Stimulated activated CD8-positive, alpha-beta memory T cell treated with anti-CD3 and anti-CD28 coated beads, Interleukin-4, amount 100 ng/mL, for 4 hours (primary cell): ENCODE data around the gene SLC24A1.
"Not testable (repeated sequence)": the region's sequence is repeated elsewhere in the genome, so short reads cannot be mapped to it uniquely, and the experiment has no call there.

Experiments
- DNase-seq, 2 donors: peaks; one replicate each; pipeline ENCODE4 v3.0.0-alpha.2; 2020; ENCODE audit warnings: low read depth in 2 of 2, low spot score in 1 of 2

The SLC24A1 gene

DNA sequence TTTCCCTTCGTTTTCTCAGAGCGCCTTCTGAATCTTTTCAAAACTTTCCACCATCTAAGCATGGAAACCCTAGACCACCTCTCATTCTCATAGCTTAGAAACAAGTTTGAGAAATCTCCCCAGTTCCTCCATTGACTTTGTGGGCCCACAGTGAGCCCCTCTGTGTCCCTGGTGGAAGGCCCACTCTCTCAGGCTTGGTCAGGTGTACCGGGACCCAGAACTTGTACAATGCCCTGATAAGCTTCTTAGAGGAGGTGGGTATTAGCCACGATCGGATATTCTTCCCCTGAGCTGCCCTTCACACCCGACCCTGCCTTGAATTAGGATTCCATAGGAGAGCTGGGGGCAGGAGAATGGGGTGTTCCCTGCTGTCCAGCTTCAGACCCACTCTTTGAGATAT lies at the start of gene SLC24A1:
Gene SLC24A1 (plus strand): TSS at position 301 of the 400 bp plus-strand sequence. CDS start 2,143 bp downstream, outside the sequence.
- no peak for DNase-seq

DNA sequence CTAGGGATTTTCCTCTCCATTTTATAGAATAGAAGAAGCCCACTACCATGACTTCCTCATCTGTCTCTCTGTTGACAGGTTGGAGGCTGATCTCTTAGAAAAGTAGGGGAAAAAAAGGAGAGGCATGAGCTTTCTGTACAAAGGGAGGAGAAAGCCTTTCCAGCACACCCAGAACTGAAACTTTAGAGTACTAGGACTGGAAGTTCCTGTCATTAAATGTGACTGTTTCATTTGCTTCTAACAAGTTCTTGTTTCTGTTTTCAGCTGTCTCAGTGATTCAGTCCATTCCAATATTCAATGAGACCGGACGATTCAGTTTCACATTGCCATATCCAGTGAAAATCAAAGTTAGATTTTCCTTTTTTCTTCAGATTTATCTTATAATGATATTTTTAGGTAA lies 49.8 kb upstream of the SLC24A1 start:
- no peak for DNase-seq

DNA sequence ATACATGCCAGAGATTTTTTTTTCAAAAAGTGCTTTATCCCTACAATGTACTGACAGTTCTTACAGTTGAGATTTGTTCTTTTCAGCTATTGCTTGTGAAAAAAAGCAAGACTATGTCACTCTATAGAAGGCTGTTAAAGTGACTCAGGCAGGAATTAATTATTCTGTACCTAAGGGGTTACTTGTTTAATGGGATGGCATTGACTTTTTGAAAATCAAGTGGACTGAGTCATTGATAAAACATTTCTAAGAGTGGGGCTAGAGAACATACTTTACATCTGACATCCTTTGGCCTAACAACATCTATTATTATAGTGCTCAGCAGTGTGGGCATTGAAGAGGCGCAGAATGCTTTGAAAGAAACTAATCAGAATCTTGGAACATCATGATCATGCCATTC lies 45.1 kb upstream of the SLC24A1 start:
- no peak for DNase-seq

DNA sequence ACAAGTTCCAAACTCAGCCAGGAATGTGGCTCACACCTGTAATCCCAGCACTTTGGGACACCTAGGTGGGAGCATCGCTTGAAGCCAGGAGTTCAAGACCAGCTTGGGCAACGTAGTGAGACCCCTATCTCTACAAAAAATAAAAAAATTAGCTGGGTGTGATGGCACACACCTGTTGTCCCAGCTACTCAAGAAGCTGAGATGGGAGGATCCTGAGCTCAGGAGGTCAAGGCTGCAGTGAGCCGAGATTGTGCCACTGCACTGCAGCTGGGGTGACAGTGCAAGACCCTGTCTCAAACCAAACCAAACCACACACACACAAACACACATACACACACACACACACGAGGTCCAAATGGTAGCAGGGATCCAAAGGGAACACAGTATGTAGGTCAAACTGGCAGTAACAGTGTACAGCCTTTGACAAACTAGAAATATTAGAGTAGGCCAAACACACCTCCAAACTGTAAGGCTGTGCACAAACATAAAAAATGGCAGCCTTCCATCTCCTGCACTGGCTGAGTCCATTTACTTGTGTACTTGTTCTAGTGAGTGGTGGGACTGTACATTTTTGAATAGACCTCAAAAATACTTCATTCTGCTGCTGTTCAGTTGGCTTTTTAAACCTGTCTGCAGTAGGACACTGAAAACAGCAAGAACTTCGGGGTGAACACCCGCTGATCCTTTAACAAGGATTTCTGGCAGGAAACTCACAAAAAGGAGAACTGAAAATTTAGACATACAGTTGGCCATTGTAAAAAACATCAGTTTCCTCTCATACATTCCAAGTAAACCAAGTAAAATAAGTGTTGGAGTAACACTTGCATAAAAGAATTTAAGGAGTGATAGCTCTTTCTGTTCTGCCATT lies 44.4 kb upstream of the SLC24A1 start:
- no peak for DNase-seq

DNA sequence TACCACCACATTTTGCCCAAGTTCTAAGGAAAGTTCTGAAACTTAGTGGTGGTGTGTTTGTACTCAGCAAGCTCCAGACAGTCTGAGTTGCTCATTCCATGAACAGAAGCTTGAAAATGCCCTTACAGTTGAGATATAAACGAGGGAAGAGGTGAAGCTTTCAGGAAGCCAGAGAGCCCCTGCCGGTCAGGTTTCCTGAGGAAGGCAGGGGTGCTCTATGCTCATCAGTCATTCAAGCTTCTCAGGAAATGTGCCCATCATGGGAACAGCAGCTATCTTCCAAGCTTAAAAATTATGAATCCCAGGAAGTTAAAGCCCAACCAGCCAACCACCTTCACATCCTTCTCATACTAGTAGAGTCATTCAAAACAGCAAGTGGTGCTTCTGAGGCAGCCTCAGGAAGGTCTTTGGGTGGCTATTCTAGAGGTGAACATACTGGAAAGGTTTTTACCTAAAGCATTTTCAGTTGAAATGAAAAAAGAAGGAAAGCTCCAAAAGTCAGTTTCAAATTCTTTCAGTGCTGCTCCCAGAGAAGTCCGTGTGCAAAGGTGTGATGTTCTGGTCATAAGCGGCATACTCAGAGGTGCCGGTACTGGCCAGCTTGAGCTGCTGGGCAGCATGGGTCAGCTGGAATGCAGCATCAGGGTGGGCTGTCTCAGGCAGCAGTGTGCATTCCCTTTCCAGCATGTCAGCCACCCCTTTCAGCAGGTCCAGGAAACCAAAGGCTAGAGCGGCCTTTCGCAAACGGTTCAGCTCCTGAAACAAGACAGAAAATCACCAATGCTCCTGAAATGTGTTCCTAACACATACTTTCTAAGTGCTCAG lies 42.6 kb upstream of the SLC24A1 start:
- no peak for DNase-seq

DNA sequence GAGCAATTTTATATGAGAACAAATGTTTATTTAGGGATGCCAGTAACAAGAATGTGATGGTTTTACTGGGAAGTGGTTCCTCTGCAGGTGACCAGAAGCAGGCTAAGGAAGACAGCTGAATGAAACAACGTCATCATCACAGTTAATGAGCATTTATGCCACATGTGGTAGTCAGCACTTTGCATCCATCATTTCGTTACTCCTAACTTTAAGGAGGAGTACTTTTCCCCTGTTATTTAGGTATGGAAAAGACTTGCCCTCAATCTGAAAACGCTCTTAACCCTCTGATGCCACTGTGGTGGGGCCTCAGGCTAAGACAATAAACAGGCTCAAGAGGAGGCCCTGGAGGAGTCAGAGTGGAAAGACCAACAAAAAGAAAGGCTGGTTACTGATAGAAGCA lies 42.0 kb upstream of the SLC24A1 start:
- DNase-seq = no peak

DNA sequence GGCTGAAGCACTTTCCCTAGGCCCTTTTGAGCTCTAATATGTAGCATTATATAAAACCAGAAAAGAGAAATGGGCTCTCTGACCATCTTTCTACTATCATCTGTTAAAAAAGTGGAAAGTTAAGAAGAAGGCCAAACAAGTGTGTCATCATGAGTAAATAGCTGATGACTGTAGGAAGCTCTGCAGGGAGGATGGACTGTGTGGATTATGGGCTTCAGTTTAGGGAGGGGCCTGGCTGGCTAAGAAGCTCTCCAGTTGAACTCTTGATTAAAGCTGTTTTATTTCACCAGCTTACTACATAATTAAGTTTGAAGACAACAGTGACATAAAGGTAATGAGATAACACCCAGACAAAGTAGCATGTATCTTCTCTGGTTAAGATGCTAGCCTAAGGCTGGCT lies 41.5 kb upstream of the SLC24A1 start:
- no peak for DNase-seq

DNA sequence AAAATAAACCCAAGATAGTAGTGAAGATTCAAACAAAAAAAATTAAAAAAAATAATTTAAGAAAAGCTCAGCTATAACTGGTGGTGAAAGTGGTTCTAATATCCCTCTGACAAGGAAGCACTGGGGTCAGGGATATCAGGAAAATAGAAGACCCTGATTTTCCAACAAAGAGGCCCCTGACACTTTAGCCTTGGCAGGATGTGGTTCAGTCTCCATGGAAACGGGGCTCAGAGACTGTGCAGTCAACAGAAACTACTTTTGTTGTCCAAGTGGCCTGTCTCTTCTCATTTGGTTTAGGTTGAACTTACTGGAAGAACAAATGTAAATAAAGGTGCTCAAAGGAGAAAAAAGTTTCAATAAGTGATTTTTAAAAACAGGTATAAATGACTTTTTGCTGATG lies 38.0 kb upstream of the SLC24A1 start:
- no peak for DNase-seq

DNA sequence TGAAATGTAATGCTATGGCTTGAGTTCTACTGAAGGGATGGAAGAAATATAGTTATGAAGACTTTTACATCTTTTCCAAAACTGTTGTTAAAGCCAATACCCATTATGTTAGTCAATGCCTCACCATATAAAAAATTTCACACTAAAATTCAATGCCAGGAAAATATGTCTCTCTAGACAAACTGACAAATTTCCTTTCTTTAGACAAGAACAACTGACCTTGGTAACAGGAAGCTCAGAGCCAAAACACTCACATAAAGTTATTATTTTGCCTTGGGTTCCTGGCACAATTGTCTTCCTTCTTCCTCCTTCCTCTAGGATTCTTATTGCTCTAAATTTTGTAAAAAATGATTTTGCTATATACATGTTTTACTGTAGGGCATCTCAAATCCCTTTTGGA lies 37.5 kb upstream of the SLC24A1 start:
- no peak for DNase-seq

DNA sequence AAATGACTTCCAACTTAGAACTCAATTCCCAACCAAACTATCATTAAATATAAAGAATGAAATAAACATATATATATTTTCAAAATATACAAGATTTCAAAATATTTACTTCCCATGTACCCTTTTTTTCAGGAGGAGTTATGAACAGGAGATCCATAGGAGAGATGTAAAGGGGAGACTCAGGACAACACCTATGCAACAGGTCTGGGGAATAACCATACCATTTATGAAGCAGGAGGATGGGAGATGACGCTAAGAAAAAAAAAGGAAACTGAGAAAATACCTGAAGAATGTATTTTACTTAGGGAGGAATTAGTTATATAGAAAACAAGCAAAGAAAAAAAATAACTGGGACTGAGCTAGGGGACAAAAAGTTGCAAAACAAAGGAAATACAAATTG lies 34.6 kb upstream of the SLC24A1 start:
- DNase-seq = no peak

DNA sequence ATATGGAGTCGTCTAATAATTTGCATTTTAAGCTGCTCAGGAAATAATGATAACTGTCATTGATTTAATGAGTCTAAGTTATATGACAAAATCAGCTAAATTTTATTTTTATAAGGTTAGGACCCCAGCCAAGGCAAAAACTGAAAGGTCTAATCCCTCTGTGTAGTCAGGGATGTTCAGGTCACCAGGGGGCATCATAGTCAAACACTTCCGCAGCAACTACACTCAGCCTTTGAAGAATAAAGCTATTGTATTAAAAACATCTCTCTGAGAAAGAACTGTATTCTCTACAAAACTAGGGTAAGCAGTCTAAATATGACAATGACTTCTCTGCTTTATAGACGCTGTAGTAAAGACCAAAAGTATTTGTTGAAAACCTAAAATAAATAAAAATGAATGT lies 25.8 kb upstream of the SLC24A1 start:
- DNase-seq = no peak

DNA sequence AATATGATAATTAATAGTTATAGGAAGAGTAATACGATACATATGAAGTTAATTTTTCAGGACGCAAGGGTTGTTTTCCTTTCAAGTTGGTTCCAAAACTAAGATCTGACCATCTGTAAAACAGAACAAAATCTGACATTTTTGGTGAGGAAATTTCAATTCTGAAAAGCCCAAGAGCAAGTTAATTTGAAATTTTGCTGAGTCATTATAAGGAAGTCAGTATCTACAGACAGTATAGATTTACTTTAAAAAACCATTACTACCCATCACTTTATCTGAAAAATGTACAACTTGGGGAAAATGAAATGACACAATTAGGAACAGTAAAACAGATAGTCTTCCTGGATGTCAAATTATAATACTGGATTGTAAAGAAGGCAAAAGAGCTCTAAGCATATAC lies 23.3 kb upstream of the SLC24A1 start:
- DNase-seq = no peak

DNA sequence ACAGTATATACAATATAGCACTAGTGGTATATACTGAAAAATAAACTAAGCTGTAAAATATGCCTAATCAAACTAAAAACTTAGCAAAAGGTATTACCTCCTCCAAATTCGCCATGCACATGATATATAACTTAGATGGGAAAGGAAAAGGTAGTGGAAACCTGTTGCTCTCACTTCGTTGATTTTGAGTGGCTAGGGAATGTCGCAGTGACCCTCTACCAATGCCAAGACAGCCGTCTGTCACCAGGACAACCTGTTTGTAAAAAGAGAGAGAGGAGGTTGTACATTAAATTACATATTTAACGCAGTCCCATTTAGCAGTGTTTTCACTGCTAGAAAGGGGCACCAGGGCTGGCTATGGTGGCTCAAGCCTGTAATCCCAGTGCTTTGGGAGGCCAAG lies 22.1 kb upstream of the SLC24A1 start:
- DNase-seq = no peak

DNA sequence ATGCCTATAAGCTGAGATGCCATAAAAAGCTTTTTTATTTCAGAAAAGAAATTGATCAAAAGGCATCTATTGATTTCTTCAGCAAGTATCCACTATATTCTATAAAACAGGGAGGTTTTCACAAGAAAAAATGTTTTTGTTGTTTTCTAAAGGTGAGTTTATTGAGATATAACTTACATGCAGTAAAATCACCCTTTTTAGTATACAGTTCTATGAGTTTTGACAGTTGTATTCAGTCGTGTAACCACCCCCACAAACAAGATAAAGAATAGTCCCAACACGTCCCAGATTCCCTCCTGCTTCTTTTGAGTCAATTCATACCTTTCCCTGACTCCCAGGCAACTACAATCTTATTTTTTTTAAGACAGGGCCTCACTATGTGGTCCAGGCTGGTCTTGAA lies 18.6 kb upstream of the SLC24A1 start:
- no peak for DNase-seq

DNA sequence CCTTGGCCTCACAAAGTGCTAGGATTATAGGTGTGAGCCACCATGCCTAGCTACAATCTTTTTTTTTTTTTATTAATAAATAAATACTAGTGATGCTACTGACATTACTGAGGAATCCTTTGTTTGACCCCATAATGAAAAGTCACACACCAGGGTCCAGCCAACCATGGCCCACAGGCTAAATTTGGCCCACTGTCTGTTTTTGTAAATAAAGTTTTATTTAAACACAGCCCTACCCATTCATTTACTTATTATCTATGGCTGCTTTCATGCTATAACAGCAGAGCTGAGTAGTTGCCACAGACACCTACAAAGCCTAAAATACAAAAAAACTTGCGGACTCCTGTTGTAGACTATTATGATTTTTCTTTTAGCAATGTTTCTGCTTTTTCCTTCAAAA lies 18.2 kb upstream of the SLC24A1 start:
- no peak for DNase-seq

DNA sequence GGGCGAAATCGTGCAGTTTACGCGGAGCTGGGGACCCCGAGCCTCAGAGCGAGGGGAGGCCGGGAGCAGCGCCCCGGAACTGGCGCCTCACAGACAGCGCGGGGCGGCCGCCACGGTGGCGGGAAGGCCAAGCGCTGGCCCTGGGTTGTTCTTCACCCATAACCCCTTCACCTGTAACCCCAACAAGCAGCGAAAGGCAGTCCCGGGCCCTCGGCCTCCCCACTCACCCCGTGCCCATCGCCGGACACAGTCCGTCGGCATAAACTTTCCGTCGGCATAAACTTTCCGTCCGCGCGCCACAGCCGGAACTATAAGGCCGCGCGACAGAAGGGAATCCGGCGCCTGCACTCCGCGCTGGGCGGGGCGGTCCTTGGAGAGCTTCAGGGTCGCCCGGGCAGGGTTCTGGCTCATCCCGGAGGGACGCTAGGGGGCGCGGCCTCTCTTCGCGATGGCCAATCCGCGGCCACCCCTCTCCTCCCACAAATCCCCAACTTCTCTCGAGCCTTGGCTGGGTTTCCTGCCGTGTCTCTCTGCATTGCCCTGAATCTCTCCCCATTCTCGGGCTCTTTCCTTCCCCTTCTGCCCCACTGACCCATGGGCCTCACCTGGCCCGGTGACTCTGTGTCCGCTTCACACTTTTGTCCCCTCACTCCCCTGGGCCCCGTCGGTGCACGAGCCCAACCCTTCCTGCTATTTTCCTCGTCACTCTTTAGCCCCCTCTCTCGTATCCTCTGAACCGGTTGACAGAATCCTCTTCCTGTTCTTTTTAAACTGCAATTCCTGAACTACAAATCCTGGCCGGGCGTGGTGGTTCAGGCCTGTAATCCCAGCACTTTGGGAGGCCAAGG lies 10.6 kb upstream of the SLC24A1 start, which contains the start of gene INTS14:
Gene INTS14 (minus strand): TSS at position 261 of the 848 bp plus-strand sequence. CDS start 3,751 bp downstream, outside the sequence.
- DNase-seq = peak; percentile 84 to 90

DNA sequence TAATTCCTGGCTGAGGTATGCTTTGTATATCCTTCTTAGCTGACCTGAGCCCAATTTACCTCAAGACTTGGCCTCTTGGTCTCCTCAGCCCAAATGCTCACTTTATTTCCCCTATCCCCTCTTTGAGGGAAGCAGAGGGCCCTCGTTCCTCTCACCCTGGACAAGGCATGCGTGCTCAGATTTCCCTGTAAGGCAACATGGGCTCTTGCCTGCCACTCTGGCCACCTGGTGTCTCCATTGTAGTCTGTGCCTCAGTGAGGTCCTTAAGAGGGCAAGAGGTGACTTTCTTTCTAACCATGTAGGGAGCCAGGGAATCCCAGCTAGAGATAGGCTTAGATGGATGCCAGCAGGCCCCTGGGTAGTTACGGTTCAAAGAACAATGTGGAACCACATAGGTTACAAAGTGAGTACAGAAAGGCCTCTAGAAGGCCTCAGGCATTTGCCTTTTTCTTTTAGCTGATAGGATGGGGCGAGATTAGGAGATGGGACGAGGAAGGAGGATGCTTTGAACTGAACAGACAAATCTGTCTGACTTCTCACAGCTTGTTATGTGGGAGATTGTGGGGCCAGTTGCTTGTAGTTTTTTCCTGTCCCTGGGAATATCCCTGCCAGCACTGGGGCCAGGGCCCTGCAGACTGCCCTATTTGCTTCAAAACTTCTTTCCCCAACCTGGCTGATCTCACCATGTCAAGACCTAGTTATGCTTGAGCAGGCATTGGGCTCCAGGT lies 9.7 kb upstream of the SLC24A1 start:
- DNase-seq = no peak

DNA sequence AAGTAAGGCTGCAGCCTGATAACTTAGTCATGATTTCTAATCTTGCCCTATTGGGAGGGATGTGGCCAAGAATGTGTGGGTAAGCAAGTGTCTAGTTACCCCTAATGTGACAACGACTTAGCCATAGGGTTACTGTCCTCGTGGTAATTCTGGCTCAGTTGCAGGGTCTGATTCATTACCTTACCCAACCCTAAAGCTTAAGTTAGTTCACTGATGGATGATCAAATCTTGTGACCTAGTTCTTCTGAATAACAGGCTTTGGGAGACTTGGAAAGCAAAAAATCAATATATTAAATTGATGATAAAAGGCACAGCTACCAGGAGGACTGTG lies 9.2 kb upstream of the SLC24A1 start:
- DNase-seq = no peak

DNA sequence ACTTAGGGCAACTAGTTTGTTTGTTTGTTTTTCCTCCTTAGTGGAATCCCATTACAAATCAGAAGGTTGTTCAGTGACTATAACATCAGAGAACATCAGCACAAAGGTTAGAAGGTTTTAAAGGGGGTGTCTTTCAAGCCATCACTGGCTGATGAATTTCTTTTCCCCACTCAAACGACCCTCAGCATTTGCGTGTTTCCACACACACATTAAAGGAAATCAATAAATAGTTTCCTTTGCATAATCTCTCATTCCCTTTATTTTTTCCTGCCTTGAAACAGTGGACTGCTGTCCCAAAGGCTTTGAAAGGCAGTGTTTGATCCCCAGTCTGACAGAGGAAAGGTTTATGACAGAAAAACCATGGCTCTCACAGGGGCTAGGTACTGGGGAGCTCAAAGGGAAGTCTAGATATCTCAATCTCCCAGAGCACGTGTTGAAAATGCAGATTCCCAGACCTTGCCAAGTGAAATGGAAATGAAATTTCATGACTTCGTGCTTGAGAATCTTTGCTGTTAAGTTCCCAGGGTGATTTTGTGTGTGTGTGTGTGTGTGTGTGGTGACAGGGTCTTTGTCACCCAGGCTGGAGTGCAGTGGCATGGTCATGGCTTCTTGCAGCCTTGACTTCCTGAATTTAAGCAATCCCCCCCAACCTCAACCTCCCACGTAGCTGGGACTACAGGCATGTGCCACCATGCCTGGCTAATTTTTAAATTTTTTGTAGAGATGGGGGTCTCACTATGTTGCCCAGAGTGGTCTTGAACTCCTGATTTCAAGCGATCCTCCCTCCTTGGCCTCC lies 8.6 kb upstream of the SLC24A1 start:
- no peak for DNase-seq

DNA sequence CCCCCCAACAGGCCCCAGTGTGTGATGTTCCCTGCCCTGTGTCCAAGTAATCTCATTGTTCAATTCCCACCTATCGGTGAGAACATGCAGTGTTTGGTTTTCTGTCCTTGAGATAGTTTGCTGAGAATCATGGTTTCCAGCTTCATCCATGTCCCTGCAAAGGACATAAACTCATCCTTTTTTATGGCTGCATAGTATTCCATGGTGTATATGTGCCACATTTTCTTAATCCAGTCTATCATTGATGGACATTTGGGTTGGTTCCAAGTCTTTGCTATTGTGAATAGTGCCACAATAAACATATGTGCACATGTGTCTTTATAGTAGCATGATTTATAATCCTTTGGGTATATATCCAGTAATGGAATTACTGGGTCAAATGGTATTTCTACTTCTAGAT lies 5.9 kb upstream of the SLC24A1 start:
- not testable (repeated sequence) for DNase-seq
